Stimulated activated CD4-positive, alpha-beta T cell treated with anti-CD3 and anti-CD28 coated beads, Interleukin-2, amount 100 ng/mL, for 48 hours (primary cell): ENCODE data around the gene MYLK3.
"Not testable (repeated sequence)": the region's sequence is repeated elsewhere in the genome, so short reads cannot be mapped to it uniquely, and the experiment has no call there.

Experiments used
- DNase-seq, 2 donors: peaks; one replicate each; pipeline ENCODE4 v3.0.0-alpha.2; 2020

Gene MYLK3

DNA sequence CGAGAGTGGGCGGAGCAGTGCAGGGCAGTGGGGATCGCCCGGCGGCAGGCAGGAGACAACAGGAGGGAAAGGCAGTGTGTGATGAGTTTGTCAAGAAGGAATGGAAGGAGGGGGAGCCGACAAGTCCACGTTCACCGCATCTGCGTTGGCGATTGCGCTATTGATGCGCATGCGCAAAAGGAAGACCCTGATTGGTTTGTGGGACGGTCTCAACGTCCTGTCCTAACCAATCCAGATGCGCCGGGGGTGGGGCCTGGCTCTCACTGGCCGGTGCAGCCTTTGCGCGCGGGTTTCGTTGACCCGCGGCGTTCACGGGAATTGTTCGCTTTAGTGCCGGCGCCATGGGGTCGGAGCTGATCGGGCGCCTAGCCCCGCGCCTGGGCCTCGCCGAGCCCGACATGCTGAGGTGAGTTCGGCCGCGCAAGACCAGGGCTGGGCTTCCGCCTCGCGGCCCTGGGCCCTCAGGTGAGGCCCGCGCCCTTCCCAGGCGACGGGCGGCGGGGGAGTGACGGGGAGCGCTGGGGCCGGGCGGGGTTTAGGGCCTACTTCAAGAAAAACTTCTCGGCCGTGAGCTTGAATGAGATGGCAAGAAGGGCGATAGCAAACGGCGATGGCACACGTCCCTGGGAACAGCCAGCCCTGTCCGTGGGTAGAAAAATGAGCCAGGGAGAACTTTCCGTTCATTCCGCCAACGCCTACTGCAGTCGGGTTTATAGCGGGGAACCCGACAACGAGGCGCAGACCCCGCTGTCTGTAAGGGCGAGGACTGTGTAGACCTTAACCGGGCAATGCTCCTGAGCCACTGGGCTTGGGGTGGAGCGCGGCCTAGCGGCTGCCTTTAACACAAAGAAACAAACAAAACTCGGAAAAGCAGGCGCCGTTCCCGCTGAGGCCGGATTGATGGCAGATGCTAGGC lies 58.5 kb downstream of the MYLK3 start, which contains the start of gene ORC6:
ORC6 (plus strand) TSS at position 295 of the 916 bp plus-strand sequence; CDS start at position 342, 47 bp downstream.
- peak; percentile 92 to 93 for DNase-seq

DNA sequence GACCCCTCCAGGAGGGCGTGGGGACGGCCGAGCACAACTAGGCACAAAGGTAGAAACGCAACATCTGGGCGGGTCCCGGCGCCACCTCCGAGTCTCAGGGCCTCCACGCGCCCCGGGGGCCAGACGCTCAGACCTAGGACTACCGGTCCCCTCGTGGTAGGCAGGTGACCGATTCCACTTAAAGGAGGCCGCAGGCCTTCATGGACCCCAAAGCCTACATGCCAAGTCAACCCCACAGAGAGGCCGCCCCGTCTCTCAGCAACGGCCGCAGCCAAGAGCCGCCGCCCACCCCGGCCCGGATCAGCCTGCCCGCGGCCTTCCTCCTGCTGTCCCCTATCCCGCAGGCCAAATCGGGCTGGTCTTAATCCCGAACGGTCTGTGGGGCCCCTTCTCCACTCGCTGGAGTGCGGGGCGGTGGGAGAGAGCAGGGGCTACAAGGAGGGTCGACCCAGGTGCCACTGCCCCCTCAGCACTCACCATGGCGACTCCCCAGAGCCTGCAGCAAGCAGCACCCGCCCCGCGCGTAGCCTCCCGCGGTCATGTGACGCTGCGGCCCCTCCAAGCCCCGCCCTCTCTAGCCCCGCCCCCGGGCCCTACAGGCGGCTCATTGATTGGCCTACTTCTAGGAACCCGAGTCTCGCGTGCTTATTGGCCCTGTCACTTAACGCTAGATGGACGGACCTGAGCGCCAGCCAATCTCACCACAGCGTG lies 59.3 kb downstream of the MYLK3 start, which contains the start of gene VPS35:
VPS35 (minus strand) TSS at position 525 of the 711 bp plus-strand sequence; CDS start at position 480, 45 bp downstream.
- DNase-seq, result peak; percentile 99

- no peak for DNase-seq
These were observed 60.0 kb downstream of the MYLK3 start for GRCh38 chr16:46688101-46688653.

DNA sequence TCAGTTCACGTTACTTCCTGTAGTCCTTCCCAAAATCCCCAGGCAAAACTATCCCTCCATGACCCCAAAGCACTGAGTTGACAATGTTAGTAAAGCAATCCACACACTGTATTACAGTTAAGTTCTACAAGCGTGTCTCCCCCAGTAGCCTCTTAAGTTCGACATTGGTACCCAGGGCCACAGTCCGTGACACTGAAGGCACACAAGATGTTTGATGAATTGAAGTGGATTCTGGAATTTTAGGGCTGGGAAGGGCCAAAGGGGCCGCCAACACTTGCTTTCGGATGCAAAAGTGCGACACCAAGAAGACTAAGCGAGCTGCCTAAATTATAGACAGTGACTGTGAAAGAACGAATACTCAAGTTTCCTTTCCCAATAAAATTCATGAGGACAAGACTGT lies 60.7 kb downstream of the MYLK3 start:
- DNase-seq, result no peak

- no peak for DNase-seq
These were observed 61.2 kb downstream of the MYLK3 start for GRCh38 chr16:46686815-46687473.

- DNase-seq, result not testable (repeated sequence)
These were observed 66.3 kb downstream of the MYLK3 start for GRCh38 chr16:46681867-46682266.

GRCh38 chr16:46677943-46678342 lies 70.2 kb downstream of the MYLK3 start:
- DNase-seq, result not testable (repeated sequence)

DNA sequence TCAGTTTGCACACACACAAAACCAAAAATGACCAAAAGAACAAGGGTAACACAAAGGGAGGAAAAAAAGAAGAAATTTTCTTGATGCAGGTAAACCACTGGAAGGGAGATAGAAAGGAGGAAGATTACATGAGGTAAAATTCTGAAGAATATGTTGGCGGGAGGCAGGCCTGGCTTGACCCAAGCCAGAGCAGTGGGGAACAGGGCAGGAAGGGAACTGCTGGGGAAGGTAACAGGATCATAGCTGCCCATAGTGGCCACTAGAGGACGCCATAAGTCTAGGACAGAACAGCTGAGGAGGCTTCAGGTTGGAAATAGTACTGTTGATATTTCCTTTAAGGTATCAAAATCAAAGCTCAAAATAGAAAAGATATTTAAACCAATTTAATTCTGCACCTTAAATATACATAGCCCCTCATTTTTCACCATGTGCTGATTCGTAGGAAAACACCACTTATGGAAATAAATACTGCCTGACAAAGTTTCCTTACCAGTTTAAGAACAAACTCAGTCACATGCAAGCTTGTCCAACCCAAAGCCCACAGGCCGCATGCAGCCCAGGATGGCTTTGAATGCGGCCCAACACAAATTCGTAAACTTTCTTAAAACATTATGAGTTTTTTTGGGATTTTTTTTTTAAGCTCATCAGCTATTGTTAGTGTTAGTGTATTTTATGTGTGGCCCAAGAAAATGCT lies 74.7 kb downstream of the MYLK3 start:
- peak; percentile 18 to 23 for DNase-seq

GRCh38 chr16:46662123-46662522 lies 86.0 kb downstream of the MYLK3 start:
- DNase-seq, result no peak

DNA sequence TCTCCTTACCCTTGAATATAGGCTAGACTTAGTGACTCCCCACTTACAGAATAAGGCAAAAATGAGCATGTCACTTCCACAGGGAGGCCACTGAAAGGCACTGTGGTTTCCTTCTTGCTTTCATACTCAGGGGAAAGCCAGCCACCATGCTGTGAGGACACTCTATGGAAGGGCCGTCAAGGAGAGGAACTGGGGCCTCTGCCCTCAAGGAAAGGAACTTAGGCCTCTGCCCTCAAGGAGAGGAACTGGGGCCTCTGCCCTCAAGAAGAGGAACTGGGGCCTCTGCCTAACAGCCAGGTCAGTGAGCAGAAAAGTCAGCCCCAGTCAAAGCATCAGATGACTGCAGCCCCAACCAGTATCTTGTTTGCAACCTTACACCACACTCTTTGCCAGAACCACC lies 89.2 kb downstream of the MYLK3 start:
- DNase-seq, result peak in 1 of 2 donors; percentile 4
